ENCODE data around the gene SYNGAP1. TPM values are rescaled to one million over a fixed set of nuclear protein-coding genes. Genes with fewer than 3 reads are reported as not detected.
"Not testable (repeated sequence)": the region's sequence is repeated elsewhere in the genome, so short reads cannot be mapped to it uniquely, and the experiment has no call there.

The SYNGAP1 gene
- 31.8 and 32.4 TPM in 2 replicates for total RNA-seq

DNA sequence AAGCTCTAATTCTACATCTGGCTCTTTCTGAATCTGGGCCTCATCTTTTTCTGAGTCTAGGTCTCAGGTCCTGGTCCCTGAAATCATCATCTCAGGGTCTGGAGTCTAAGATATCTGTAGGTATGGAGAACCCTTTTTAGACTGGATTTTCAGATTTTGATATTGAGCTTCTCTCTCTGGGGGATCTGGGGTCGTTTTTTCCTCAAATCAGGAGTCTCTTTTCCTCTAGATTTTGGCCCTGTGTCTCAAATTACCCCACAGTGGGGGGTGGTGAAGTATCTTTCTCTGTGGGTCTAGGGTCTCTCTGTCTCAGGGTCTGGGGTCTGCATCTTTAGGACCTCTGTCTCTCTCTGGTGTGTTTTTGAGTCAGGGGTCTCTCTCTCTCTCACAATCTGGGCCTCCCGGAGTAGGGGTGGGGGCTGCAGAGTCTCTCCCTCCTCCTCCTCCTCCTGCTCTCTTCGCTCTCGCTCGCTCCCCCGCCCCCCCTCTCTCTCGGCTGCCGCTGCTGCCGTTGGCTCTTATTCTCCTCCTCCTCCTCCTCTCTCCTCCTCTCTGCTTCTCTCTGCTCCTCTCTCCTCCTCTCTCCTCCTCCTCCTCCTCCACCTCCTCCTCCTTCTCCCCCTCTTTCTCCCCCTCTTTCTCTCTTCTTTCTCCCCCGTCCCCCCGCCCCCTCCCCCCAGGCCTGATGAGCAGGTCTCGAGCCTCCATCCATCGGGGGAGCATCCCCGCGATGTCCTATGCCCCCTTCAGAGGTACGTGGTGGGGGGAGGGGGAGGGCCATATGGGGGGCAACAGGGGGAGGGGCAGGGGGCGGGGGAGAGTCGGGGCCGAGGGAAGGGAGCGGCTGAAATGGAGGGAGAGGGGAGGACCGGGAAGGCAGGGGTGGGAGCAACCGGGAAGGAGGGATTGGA, at the start of gene SYNGAP1:
Gene SYNGAP1, plus strand, starts transcription at position 486 of the 911 bp plus-strand sequence. Its CDS starts 200 bp downstream, at position 686.
- intact Hi-C loops (cut with micrococcal nuclease) = loop anchor here (2.0 to 10.0 kb wide), 12 partner anchors 35 to 1755 kb away; partner anchors contain the start of genes AGPAT1, C6orf47, CSNK2B and DXO

- intact Hi-C loops (cut with micrococcal nuclease) = not testable (repeated sequence)
Observed at GRCh38 chr6:33371901-33372300, 48.0 kb upstream of the SYNGAP1 start.

DNA sequence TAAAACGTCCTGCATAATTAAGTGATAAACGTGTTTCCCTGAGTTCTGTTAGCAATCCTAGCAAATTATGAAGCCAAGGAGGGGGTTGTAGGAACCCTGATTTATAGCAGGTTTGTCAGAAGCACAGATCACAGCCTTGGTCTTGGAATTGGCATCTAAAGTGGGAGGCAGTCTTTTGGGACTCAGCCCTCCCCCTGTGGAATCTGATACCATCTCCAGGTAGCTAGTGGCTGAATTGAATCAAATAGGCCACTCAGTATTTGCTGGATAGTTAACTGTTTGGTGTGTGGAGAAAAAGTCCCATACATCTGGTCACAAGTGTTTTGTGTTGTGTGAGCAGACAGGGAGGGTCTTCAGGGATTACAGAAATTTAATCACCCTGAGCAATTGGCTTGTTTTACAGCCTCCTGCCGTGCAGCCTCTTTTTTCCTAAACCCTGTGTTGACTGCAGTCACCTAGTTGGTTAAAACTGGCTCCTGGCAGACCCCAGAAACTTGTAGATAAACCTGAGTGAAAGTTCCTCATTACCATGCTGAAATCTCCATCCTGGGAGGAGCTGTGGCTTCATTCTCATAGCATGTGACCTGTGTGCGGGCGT, 47.2 kb upstream of the SYNGAP1 start:
- intact Hi-C loops (cut with micrococcal nuclease) = no loop called here

- intact Hi-C loops (cut with micrococcal nuclease) = no loop called here
Observed at GRCh38 chr6:33373960-33374910, 45.6 kb upstream of the SYNGAP1 start.

GRCh38 chr6:33375143-33375671, 44.7 kb upstream of the SYNGAP1 start:
- intact Hi-C loops (cut with micrococcal nuclease) = no loop called here

- intact Hi-C loops (cut with micrococcal nuclease) = no loop called here
Observed at GRCh38 chr6:33377171-33377570, 42.7 kb upstream of the SYNGAP1 start.

- intact Hi-C loops (cut with micrococcal nuclease) = not testable (repeated sequence)
Observed at GRCh38 chr6:33379184-33379583, 40.7 kb upstream of the SYNGAP1 start.

DNA sequence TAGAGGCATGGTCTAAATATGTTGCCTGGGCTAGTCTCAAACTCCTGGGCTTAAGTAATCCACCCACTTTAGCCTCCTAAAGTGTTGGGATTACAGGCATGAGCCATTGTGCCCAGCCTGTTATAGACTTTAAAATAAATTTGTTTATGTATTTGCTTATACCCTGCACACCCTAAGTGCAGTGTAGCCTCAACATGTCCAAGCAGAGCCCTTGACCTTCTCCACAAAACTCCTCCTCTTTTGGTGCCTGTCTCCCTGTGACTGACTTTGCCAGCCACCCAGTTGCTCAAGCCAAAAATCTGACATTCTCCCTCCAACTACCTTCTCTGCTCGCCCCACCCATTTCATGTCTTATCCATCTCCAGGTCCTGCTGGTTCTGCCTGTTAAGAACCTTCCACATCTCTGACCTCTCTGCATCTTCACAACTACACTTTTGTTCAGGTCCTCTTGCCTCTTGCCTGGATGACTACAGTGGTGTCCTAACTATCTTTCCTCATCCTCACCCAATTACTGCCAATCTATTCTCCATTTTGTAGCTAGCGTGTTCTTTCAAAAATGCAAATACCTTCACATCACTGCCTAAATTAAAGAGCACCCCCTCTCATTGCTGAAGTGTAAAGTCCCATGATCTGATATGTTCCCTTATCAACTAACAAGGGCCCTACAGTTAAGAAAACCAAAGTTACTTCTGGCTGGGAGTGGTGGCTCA, 39.4 kb upstream of the SYNGAP1 start:
- intact Hi-C loops (cut with micrococcal nuclease) = no loop called here

- intact Hi-C loops (cut with micrococcal nuclease) = no loop called here
Observed at GRCh38 chr6:33383427-33384185, 36.3 kb upstream of the SYNGAP1 start.

DNA sequence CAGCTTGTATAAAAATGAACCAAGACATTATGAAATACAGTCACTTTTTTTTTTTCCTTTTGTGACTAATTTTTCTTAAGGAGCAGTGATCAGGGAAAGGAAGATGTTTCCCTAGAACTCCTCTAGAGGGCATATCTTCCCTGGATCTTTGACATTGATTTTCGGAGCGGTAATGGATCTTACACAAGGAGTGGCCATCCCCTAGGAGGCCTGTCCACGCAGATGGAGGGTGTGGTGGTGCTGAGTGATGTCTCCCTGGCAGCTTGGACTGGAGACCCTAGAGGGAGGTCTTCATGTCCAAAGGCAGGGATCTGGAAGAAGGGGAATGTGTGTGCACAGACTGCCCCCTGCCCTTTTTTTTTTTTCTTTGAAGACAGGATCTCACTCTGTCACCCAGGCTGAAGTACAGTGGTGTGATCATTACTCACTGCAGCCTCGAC, 35.3 kb upstream of the SYNGAP1 start:
- intact Hi-C loops (cut with micrococcal nuclease) = no loop called here

GRCh38 chr6:33390173-33390572, 29.7 kb upstream of the SYNGAP1 start:
- intact Hi-C loops (cut with micrococcal nuclease) = loop anchor here (2.0 to 5.0 kb wide), 2 partner anchors 311 to 538 kb away; partner anchors contain the start of genes PSMB9 and TAP1

DNA sequence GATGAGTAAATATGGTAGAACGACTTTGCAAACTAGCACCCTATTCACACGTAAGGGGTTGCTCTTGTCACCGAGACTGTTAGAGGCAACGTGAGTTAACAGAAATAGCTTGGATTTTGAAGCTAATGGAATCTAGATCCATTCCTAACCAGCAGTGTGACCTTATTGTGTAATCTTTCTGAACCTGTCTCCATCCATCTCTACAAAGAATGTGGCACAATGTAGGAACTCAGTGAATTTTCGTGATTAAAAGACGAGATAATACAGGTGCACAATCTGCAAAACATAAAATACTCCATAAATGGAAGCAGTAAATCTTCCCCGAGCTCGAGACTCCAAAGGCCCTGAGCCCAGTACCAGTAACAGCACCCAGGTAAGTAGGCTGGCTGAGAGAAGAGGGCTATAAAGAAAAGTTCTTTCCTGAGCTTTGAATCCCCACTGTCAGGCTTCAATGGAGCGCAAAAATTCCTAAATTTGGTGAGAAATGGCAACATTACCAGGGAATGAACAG, 29.0 kb upstream of the SYNGAP1 start:
- intact Hi-C loops (cut with micrococcal nuclease) = loop anchor here (1.0 to 5.0 kb wide), 19 partner anchors 19 to 539 kb away; partner anchors contain the start of genes BAK1, CUTA, HSD17B8 and ITPR3

DNA sequence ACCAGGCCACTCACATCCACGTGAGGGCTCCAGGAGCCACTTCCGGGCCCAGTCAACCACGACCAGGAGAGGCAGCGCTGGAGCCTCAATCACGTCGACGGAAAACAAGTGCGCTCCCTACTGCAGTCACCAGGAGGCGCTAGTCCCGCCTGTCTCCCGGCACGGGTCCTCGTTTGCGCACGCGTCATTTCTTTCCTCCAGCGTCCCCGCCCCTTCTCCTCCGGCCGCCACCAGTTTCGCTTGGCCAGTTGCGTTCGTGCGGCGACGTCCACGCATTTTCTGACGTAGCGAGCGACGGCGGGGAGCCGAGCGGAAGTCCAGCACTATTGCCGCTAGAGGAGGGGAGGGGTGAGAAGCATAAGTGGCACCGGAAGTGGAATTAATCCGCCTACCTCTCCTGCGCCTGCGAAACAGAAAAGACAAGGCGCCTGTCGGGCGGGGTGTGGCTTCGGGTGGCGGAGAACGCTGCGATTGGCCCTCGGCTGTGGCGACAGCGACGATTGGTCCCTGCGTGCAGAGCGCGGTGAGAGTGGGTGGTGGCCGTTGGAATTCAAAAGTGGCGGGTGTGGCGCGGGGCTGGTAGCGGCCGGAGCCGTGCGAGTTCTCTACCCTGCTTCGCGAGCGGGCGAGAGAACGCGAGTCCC, 28.5 kb upstream of the SYNGAP1 start, which contains the start of gene KIFC1:
Gene KIFC1, plus strand, starts transcription at position 546 of the 644 bp plus-strand sequence. CDS start 163 bp downstream, outside the sequence.
- intact Hi-C loops (cut with micrococcal nuclease) = loop anchor here (1.0 to 5.0 kb wide), 19 partner anchors 19 to 539 kb away; partner anchors contain the start of genes BAK1, CUTA, HSD17B8 and ITPR3

DNA sequence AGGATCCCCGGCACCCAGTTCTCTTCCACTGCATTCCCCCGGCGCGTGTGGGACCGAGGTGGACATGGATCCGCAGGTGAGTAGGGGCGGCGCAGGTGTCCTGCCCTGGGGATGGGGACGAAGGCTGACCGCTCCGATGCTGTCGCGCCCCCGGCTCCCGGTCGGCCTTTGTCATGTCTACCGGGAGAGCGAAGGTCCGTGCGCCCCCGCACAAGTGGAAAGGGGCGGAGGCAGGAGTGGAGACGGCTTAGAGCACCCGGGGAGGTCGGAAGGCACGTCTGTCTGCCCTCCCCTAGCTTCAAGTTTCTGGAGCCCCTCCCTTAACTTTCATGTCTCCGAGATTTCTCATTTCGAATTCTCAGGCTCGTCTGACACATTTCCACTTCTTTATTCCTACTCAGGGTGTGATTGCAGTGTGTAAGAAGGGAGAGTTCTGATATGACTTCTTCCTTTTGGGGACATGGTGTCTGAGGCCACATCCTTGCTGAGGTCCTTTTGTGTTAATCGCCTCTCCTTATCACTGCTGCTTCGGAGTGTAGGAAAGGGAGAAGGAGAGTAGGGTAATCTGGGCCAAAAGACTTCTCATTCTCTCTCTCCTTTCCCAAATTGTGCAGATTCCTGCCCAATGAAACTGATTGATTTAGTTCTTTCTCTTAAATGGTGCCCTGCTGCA, 27.8 kb upstream of the SYNGAP1 start:
- intact Hi-C loops (cut with micrococcal nuclease) = loop anchor here (1.0 to 5.0 kb wide), 19 partner anchors 18 to 540 kb away; partner anchors contain the start of genes BAK1, CUTA, HSD17B8 and ITPR3

DNA sequence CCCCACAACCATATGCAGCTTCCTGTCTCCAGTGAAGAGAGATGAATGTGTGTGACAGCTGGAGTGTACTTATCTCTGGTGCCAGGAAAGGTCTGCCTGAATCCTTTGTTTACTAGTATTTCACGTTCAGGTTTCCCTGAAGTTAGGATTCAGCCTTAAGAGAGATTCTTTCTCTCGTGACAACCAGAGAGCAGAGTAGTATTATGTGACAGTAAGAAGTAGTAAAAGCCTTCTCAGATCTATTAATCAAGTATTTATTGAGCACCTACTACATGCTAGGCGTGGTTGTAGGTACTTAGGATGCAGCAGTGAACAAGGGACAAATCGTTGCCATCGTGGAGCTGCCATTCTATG, 27.3 kb upstream of the SYNGAP1 start:
- intact Hi-C loops (cut with micrococcal nuclease) = loop anchor here (5.0 kb wide), 1 partner anchor 540 kb away; the partner anchor contains the start of genes PSMB9 and TAP1

GRCh38 chr6:33392979-33393378, 26.9 kb upstream of the SYNGAP1 start:
- intact Hi-C loops (cut with micrococcal nuclease) = loop anchor here (5.0 kb wide), 1 partner anchor 541 kb away; the partner anchor contains the start of genes PSMB9 and TAP1

DNA sequence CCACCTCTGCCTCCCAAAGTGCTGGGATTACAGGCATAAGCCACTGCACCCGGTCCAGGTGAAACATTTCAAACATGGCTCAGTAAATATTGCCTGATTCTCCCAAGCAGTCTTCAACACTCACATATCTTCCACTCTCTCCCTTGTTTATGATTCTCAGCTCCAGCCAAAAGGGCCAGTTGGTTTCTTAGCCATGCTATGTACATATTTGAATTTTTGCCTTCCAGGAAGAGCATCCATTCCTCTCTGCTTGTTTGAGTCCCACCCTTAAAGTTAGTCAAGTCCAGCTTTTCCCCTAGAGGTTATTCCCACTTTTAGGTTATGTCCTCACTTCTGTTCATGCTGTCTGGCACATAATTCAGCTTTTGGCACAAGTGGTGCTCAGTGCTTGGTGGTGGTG, 22.3 kb upstream of the SYNGAP1 start:
- intact Hi-C loops (cut with micrococcal nuclease) = no loop called here

GRCh38 chr6:33398601-33399000, 21.3 kb upstream of the SYNGAP1 start:
- intact Hi-C loops (cut with micrococcal nuclease) = not testable (repeated sequence)
